Activated CD8-positive, alpha-beta memory T cell treated with anti-CD3 and anti-CD28 coated beads for 24 hours (primary cell): ENCODE results near the gene DHRS4L2.
"Not testable (repeated sequence)": the region's sequence is repeated elsewhere in the genome, so short reads cannot be mapped to it uniquely, and the experiment has no call there.

Experiments used
- DNase-seq: peaks from one replicate; pipeline ENCODE4 v3.0.0-alpha.2; 2020

The DHRS4L2 gene

GRCh38 chr14:24020520-24020919 lies 31.8 kb downstream of the DHRS4L2 start:
- not testable (repeated sequence) for DNase-seq

DNA sequence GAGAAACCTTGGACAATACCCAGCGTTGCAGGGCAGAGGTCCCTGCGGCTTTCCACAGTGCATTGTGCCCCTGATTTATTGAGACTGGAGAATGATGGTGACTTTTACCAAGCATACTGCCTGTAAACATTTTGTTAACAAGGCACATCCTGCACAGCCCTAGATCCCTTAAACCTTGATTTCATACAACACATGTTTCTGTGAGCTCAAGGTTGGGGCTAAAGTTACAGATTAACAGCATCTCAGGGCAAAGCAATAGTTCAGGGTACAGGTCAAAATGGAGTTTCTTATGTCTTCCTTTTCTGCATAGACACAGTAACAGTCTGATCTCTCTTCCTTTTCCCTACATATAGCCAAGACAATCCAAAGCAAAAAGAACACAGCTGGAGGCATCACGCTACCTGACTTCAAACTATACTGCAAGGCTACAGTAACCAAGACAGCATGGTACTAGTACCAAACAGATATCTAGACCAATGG lies 36.2 kb downstream of the DHRS4L2 start:
- not testable (repeated sequence) for DNase-seq

DNA sequence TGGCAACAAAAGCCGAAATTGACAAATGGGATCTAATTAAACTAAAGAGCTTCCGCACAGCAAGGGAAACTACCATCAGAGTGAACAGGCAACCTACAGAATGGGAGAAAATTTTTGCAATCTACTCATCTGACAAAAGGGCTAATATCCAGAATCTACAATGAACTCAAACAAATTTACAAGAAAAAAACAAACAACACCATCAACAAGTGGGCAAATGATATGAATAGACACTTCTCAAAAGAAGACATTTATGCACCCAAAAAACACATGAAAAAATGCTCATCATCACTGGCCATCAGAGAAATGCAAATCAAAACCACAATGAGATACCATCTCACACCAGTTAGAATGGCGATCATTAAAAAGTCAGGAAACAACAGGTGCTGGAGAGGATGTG lies 41.0 kb downstream of the DHRS4L2 start:
- DNase-seq = not testable (repeated sequence)

- DNase-seq = not testable (repeated sequence)
Measured at GRCh38 chr14:24031331-24031730, 42.6 kb downstream of the DHRS4L2 start.

DNA sequence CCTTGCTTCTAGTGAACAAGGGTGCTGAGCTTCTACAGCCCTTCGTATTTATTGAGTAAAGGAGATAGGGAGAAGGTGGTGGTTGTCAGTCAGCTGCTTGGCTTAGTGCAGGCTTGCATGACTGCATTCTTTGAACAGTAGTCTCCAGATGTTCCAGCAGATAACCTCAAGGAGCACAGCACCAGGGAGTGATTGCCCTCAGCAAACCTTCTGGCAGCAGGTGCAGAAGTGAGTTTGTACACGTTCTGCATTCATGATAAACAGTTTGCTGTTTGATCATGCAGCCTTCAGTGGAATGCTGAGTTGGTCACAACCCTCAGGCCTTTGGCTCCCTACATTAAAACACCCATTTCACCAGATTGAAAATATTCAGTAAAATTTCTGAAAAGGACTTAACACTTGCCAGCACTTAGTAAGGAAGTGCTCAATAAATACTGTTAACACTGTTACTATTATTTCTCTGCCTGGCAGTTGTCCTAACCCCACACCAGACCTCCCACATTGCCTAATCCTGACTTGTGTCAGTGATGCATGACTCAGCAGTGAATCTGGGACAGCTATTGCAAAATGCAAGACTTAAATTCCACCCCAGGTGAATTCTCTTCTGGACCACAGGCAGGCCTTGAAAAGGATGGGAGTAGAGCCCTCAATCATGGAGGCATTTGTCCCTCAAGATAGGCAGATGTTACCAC lies 44.1 kb downstream of the DHRS4L2 start:
- DNase-seq = no peak

DNA sequence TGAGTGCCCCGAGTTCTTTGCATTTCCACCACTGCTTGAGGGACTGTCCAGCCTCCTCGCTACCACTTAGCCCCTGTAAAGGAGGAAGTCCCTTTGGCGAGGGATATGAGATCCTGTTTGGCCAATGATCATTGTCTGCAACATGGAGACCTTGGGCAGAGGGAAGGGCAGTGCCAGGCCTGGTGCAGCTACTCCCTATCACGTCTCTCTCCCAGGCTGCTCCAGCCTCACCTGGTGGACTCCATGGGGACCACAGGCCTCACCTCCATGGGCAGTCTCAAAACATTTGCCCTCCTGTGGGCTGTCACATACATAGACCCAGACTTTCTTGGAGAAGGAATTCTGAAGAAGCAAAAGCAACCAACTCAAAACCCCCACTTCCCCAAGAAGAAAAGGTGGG lies 47.0 kb downstream of the DHRS4L2 start:
- DNase-seq = not testable (repeated sequence)

DNA sequence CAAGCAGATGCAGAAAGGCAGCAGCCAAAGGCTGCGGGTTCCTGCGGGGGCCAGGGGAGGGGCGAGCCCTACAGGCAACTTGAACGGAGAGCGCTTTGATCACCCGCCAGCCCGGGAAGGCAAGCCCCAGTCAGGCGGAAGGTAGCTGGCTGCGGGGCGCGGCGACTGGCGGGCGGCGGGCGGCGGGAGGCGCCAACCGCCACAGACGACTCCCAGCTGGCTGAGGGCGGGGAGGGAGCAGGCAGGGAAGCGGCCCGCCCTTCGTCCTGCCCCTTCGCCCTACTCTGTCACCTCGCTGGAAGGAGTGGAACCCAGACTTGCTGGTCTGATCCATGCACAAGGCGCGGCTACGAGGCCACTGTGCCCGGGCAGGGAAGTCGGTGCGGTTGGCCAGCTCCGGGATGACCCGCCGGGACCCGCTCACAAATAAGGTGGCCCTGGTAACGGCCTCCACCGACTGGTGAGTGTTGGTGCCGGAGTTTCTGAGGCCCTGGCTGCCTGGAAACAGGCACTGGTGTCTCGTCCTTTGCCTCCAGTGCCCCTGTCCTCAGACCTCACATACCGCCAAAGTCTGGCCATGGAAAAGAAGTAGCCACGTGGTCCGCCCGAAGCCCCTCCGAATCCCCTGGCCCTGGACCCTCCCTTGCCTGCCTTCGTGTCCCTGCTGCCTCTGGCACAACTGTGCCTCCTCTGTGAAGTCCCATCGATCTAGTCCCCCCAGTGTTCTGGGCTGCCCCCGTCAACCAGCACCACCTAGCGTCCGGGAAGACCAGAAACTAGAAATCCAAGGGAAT lies 47.6 kb downstream of the DHRS4L2 start:
- peak; percentile 85 for DNase-seq

- not testable (repeated sequence) for DNase-seq
Measured at GRCh38 chr14:24036963-24037657, 48.4 kb downstream of the DHRS4L2 start.

GRCh38 chr14:24037658-24038037 lies 48.9 kb downstream of the DHRS4L2 start:
- no peak for DNase-seq

- no peak for DNase-seq
Measured at GRCh38 chr14:24038686-24039085, 50.0 kb downstream of the DHRS4L2 start.

DNA sequence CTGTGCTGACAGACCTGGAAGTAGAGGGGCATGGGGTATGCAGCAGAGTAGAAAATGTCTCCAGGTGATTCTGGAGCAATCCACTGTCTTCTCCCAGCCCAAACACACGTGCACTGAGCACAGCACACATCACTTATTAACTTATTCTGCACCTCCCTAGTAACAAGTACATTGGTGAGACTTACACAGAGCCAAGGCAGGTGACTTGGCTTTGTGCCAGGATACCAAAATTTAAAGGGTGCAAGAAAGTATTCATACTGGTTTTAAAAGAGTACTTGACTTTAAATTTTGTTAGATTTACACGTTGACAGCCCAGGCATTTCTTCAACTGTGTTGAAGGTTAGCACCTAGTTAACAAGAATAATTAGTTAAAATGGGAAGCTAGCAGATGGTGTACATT lies 52.0 kb downstream of the DHRS4L2 start:
- DNase-seq = no peak

DNA sequence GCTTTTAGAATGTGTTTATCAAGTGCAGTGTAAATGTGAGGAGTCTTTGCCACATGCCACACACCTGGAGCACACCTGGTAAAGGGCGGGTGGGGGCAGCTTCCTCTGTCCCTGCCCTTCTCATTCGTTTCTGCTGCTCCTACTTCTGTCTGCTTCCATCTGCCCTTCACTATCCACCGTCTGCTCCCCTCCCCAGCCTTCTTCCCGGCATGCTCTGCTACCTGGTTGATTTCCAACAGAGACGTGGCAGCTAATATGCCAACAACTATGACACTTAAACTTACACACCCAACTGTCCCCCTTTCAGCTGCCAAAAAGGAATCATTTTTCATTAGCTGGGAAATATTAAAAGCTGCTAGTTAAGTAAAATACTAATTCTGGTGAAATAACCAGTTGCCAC lies 54.0 kb downstream of the DHRS4L2 start:
- no peak for DNase-seq

- DNase-seq = not testable (repeated sequence)
Measured at GRCh38 chr14:24049002-24049401, 60.3 kb downstream of the DHRS4L2 start.

DNA sequence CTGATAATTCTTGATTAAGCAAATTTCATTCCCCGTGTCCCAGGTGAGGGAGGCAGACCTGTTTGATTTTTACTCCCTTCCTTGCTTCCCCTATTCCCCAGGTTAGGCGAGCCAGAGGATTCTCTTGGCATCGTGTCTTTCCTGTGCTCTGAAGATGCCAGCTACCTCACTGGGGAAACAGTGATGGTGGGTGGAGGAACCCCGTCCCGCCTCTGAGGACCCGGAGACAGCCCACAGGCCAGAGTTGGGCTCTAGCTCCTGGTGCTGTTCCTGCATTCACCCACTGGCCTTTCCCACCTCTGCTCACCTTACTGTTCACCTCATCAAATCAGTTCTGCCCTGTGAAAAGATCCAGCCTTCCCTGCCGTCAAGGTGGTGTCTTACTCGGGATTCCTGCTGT lies 62.0 kb downstream of the DHRS4L2 start:
- DNase-seq = not testable (repeated sequence)

DNA sequence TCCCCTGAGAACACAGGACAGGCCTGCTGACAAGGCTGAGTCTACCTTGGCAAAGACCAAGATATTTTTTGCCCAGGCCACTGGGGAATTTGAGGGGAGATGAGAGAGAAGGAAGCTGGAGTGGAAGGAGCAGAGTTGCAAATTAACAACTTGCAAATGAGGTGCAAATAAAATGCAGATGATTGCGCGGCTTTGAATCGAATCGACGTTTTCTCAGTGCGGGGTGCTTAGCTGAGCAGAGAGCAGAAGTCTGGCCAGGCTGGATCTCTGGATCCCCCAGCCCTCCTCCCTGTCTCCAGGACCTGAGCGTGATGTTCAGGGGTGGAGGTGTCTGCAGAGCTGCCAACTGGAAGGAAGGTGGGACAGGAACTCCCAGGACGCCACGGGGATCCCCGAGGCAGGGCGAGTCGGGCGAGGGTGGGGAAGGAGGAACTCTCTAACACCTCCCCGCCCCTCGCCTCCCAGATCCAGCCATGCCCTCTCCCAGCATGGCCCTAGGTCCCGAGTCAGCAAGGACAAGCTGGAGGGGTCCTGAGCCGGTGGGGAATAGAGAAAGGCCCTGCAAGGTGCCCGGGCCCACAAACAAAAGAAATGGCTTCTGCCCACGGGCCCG lies 62.6 kb downstream of the DHRS4L2 start:
- DNase-seq = no peak

DNA sequence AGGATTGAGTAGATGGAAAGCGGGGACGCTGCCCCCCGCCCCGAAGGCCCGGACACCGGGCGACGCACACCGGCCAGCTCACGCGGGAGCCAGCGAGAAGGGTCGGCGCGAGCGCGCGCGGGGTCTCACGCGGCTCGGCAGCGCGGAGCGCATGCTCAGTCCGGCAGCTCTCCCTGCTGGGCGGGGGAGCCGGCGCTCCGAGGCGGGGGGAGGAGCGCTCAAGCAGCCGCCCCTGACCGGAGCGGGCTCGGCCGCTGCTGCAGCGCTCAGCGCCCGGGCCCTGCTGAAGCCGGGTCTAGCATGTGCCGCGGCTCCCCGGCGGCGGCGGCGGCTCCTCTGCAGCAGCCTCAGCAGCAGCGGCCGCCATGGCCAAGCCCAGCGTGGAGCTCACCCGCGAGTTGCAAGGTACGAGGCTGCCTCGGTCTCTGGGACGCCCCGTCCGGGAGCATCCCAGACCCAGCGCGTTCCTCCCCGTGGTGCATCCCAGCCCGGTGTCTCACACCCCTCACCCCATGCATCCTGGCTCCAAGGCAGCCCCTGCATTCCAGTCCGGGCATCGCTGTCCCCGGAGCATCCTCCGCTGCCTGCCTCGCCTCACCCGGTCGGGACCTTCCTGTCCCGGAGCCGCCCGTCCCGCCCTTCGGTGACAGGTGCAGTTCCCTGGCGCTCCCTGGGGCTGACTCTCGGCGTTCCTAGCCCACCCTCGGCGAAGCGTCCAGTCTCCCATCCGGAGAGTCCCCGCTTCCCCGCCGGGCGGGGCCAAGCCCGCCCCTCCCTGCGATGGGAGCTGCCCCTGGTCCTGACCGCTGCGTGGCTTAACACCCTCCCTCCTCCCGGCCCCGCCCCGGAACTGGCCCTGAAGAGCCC lies 63.3 kb downstream of the DHRS4L2 start, which contains the start of gene CARMIL3:
TSS of gene CARMIL3 (plus strand) at position 221 of the 867 bp plus-strand sequence. CDS start at position 366, 145 bp downstream.
- DNase-seq = peak; percentile 86

DNA sequence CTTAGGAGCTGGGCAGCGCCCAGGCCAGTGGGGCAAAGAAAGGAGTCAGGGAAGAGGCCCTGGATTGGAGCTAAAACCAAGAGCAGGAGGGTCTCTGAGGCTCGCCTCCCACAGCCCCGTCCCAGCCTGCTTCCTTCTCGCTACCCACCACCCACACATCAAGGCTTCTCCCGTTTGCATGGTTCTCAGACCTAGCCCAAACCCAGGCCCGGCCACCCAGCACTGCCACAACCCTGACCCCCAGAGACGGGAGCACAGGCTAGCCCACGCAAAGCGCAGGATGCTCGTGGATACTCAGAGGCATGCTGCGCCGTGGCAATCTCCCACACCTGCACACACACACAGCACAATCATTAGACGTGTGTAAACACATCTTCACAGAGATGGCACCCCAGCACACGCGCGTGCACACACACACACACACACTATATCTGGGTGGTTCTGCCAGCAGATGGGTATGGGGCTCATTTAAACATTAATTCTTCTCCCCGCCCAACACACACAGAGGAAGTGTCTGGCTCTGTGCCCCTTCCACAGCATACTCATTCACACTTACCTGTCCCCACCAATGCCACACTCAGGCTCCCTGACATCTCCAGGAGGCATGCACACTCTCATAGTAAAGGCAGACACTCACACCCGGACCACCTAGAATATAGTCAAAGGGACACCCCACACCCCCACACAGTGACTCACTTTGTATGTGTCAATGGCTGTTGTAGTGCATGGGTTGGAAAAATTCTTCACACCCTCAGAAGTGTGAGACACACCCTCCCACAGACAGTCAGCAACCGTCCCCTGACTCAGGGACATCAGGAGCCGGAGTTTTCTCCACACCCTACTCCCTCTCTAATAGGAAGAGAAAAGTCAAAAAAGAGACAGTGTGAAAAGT lies 64.2 kb downstream of the DHRS4L2 start:
- peak; percentile 85 for DNase-seq

DNA sequence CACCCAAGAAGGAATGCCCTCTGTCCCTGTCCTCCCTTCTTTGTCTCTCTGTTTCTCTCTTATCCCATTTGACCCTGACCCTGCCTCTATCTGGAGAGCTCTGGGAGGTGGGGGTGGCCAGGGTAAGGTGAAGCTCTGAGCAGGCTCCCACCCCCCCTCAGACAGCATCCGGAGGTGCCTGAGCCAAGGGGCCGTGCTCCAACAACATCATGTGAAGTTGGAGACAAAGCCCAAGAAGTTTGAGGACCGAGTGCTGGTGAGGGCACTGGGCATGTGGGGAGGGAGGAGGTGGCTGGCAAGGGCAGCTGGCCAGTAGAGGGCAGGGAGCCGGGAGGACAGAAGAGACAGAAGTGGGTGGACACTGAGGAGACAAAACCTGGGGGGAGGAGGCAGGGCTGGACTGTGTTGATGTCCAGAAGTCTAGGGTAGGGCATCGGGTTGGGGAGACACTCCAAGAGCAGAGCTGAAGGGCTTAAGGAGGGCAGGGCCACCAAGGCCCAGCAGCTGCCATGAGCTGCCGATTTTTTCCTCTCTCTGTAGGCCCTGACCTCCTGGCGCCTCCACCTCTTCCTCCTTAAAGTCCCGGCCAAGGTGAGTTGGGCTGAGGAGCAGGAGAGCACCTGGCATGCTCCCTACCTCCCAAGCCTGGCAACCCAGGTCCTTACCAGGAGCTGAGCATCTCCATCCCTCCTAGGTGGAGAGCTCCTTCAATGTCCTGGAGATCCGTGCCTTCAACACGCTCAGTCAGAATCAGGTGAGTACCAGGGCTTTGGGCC lies 65.0 kb downstream of the DHRS4L2 start:
- peak; percentile 74 for DNase-seq

- no peak for DNase-seq
Measured at GRCh38 chr14:24054324-24054641, 65.6 kb downstream of the DHRS4L2 start.

GRCh38 chr14:24054646-24055045 lies 65.9 kb downstream of the DHRS4L2 start:
- DNase-seq = no peak
